Dedifferentiated amniotic fluid mesenchymal stem cell (primary cell): Measurements from ENCODE around the gene MERTK.
"Not testable (repeated sequence)": the region's sequence is repeated elsewhere in the genome, so short reads cannot be mapped to it uniquely, and the experiment has no call there.

Experiments
- DNase-seq: peaks from one replicate; pipeline ENCODE4 v3.0.0-alpha.2; 2016; ENCODE audit errors: extremely low spot score

MERTK gene

GRCh38 chr2:112008910-112009485, 110.6 kb downstream of the MERTK start:
- no peak for DNase-seq

GRCh38 chr2:112010751-112011150, 112.3 kb downstream of the MERTK start:
- DNase-seq, result no peak

GRCh38 chr2:112012556-112012955, 114.1 kb downstream of the MERTK start:
- no peak for DNase-seq

GRCh38 chr2:112018846-112019245, 120.4 kb downstream of the MERTK start:
- no peak for DNase-seq

GRCh38 chr2:112019569-112019982, 121.2 kb downstream of the MERTK start:
- no peak for DNase-seq

GRCh38 chr2:112020561-112020960, 122.2 kb downstream of the MERTK start:
- no peak for DNase-seq

GRCh38 chr2:112021290-112021689, 122.9 kb downstream of the MERTK start:
- DNase-seq, result no peak

GRCh38 chr2:112021781-112022231, 123.4 kb downstream of the MERTK start:
- DNase-seq, result no peak

GRCh38 chr2:112023707-112024106, 125.3 kb downstream of the MERTK start:
- DNase-seq, result no peak

- DNase-seq, result no peak
These were observed 125.8 kb downstream of the MERTK start for GRCh38 chr2:112024231-112024630.

GRCh38 chr2:112024896-112025491, 126.6 kb downstream of the MERTK start:
- no peak for DNase-seq

- no peak for DNase-seq
These were observed 128.1 kb downstream of the MERTK start for GRCh38 chr2:112026509-112026908.

- no peak for DNase-seq
These were observed 129.4 kb downstream of the MERTK start for GRCh38 chr2:112027767-112028166.

- no peak for DNase-seq
These were observed 130.8 kb downstream of the MERTK start for GRCh38 chr2:112029164-112029563.

GRCh38 chr2:112031473-112032223, 133.2 kb downstream of the MERTK start:
- no peak for DNase-seq

GRCh38 chr2:112032224-112032586, 133.8 kb downstream of the MERTK start:
- no peak for DNase-seq

GRCh38 chr2:112032689-112033465, 134.5 kb downstream of the MERTK start:
- no peak for DNase-seq

GRCh38 chr2:112033600-112033999, 135.2 kb downstream of the MERTK start:
- DNase-seq, result no peak

- no peak for DNase-seq
These were observed 136.5 kb downstream of the MERTK start for GRCh38 chr2:112034924-112035323.

- no peak for DNase-seq
These were observed 137.4 kb downstream of the MERTK start for GRCh38 chr2:112035786-112036185.

GRCh38 chr2:112039556-112039955, 141.1 kb downstream of the MERTK start:
- not testable (repeated sequence) for DNase-seq

- DNase-seq, result not testable (repeated sequence)
These were observed 141.7 kb downstream of the MERTK start for GRCh38 chr2:112040066-112040465.
